Activated CD4-positive, alpha-beta memory T cell treated with anti-CD3 and anti-CD28 coated beads, Interleukin-2, amount 10 ng/mL, durations not matched to agents 7 days and 5 days (primary cell): ENCODE measurements around the gene CYBA. TPM values are rescaled to one million over a fixed set of nuclear protein-coding genes. Genes with fewer than 3 reads are reported as not detected.

ENCODE experiments used
- CTCF ChIA-PET: fragments of 350-600 bp; sonication (Branson Sonifier 250); formaldehyde crosslinking; loops from one replicate; lab custom pipeline; 2021; ENCODE audit warnings: antibody characterized with exemption, inconsistent platforms; lab: Charles Lee
- POLR2A ChIA-PET: fragments of 350-600 bp; sonication (Branson Sonifier 250); formaldehyde crosslinking; loops from one replicate; lab custom pipeline; 2021; ENCODE audit warnings: antibody characterized with exemption; lab: Charles Lee
- DNase-seq: peaks from one replicate; pipeline ENCODE4 v3.0.0-alpha.2; 2020
- H3K27ac Mint-ChIP-seq: one replicate; pipeline ENCODE4 v1.8.0; 2021; ENCODE audit warnings: mild to moderate bottlenecking, mixed read lengths
- H3K27me3 Mint-ChIP-seq: one replicate; pipeline ENCODE4 v1.8.0; 2021; ENCODE audit warnings: mixed read lengths
- H3K36me3 Mint-ChIP-seq: one replicate; pipeline ENCODE4 v1.8.0; 2021; ENCODE audit warnings: low read depth, mixed read lengths
- H3K4me1 Mint-ChIP-seq: one replicate; pipeline ENCODE4 v1.8.0; 2021; ENCODE audit warnings: mixed read lengths
- H3K4me3 Mint-ChIP-seq: one replicate; pipeline ENCODE4 v1.8.0; 2021; ENCODE audit warnings: mild to moderate bottlenecking, mixed read lengths
- H3K9me3 Mint-ChIP-seq: one replicate; pipeline ENCODE4 v1.8.0; 2021; ENCODE audit warnings: mixed read lengths
- total RNA-seq, 2 experiments: library from RNA; stranded (reverse); gene quantifications; one replicate each; pipeline ENCODE4 v1.2.3, GENCODE V29; 2021

The CYBA gene
- total RNA-seq, 2 experiments from 2014 or later, result 580 to 588 TPM

DNA sequence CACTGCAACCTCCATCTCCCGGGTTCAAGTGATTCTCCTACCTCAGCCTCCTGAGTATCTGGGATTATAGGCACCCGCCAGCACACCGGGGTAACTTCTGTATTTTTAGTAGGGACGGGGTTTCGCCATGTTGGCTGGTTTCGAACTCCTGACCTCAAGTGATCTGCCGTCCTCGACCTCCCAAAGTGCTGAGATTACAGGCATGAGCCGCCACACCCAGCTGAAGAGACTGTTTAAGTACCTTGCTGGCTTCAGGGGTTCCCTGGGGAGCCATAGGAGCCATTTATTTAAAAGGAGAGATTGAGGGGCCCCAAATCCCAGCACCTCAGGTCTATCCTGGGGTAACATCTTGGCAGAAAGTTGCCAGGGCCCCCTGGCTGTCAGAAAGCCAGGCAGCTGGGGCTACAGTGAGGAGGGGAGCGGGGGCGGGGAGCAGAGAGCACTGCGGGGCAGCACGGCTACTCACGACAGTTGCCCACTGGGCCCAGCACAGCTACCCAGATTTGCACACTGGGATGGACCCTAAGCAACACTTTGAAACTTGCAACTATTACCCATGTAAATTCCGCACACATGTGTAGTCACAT lies 33.8 kb upstream of the CYBA start:
- peaks cover 52% of the 10 kb centered on the region for H3K4me1 Mint-ChIP-seq
- ChIA-PET POLR2A (interaction anchor here (1.0 to 4.7 kb wide), 5 partner anchors 16 to 96 kb away, joined by 3 to 41 read pairs (median 3); no protein-coding TSS in a partner anchor), CTCF (interaction anchor here (0.6 to 1.9 kb wide), 8 partner anchors 9 to 95 kb away, joined by 3 to 7 read pairs (median 4); no protein-coding TSS in a partner anchor)
- peaks cover 22% of the 10 kb centered on the region for H3K36me3 Mint-ChIP-seq
- H3K27me3 Mint-ChIP-seq, result no peaks in the 10 kb centered on the region
- peak overlapping the region; percentile 76 for H3K4me3 Mint-ChIP-seq
- DNase-seq, result no peak
- H3K27ac Mint-ChIP-seq, result no peak overlapping the region
- no peaks in the 10 kb centered on the region for H3K9me3 Mint-ChIP-seq

DNA sequence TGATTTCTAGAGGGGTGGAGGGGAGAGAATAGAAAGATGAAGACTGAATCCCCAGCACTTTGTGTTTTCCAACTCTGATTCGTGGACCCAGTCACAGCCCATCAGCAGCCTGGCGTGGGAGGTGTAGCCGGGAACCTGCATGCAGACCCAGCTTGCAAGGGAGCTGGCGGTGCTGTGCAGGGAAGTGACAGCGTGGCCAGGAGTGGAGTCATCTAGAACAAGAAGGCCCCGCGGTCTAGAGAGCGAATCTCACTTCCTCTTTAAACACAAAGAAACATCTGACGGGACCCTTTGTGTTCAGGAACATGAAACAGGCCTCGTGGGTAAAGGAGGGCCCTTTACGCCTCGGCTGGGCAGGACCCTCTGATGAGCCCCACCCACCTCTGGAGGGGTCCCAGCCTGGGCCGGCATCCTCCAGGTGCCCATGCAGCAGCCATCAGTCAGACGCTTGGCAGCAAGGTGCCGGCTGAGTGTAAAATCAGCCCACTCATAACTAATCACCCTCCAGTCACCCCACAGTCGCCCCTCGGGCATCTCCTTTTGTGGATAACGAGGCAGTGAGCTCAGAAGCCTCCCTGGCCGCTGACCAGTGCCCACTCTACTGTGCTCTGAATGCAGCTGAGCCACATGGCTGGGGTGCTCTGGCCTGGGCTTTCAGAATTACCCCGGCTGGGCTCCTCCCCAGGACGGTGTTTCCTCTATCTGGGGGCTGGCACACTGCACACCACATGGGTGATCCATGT lies 31.0 kb upstream of the CYBA start:
- peaks cover 29% of the 10 kb centered on the region for H3K36me3 Mint-ChIP-seq
- CTCF ChIA-PET, result interaction anchor here (0.8 to 4.5 kb wide), 4 partner anchors 21 to 111 kb away, joined by 4 to 26 read pairs (median 6); partner anchors contain the start of gene ZC3H18
- no peaks in the 10 kb centered on the region for H3K9me3 Mint-ChIP-seq
- peak; percentile 77 for DNase-seq
- peak overlapping the region; percentile 92 for H3K27ac Mint-ChIP-seq
- no peaks in the 10 kb centered on the region for H3K27me3 Mint-ChIP-seq
- H3K4me1 Mint-ChIP-seq, result peaks cover 41% of the 10 kb centered on the region
- POLR2A ChIA-PET, result interaction anchor here (0.8 to 4.2 kb wide), 6 partner anchors 11 to 124 kb away, joined by 3 to 48 read pairs (median 4); no protein-coding TSS in a partner anchor
- peak overlapping the region; percentile 68 for H3K4me3 Mint-ChIP-seq

DNA sequence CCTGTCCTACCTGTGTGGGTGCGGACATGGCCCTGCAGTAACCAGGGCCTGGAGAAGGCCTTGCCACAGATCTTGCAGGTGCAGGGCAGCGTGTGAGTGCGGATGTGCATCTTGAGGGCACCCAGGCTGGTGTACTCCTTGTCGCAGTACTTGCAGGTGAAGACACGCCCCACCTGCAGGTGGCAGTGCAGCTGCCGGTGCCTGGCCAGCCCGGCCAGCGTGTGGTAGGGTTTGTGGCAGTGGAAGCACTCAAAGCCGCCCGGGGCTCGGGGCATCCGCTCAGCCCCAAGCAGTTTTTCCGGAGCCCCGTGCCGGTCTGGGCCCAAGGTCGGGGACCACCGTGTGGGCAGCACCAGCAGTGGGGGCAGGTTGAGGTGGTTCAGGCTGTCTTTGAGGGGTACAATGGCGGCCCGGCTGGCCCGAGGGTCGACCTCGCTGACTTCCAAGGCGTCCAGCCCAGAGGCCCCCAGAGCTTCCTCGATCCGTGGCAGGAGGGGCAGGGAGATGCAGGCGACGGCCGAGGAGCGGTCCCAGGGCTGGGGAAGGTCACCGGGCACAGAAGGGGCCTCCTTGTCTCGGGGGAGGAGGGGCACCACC lies 30.3 kb upstream of the CYBA start:
- no peaks in the 10 kb centered on the region for H3K27me3 Mint-ChIP-seq
- peak overlapping the region; percentile 92 for H3K27ac Mint-ChIP-seq
- peak overlapping the region; percentile 68 for H3K4me3 Mint-ChIP-seq
- peaks cover 29% of the 10 kb centered on the region for H3K36me3 Mint-ChIP-seq
- POLR2A ChIA-PET, result interaction anchor here (0.8 to 4.2 kb wide), 6 partner anchors 12 to 125 kb away, joined by 3 to 48 read pairs (median 4); no protein-coding TSS in a partner anchor
- no peaks in the 10 kb centered on the region for H3K9me3 Mint-ChIP-seq
- peak; percentile 67 for DNase-seq
- CTCF ChIA-PET, result interaction anchor here (0.8 to 4.5 kb wide), 5 partner anchors 21 to 111 kb away, joined by 4 to 26 read pairs (median 5); partner anchors contain the start of gene ZC3H18
- peaks cover 41% of the 10 kb centered on the region for H3K4me1 Mint-ChIP-seq

DNA sequence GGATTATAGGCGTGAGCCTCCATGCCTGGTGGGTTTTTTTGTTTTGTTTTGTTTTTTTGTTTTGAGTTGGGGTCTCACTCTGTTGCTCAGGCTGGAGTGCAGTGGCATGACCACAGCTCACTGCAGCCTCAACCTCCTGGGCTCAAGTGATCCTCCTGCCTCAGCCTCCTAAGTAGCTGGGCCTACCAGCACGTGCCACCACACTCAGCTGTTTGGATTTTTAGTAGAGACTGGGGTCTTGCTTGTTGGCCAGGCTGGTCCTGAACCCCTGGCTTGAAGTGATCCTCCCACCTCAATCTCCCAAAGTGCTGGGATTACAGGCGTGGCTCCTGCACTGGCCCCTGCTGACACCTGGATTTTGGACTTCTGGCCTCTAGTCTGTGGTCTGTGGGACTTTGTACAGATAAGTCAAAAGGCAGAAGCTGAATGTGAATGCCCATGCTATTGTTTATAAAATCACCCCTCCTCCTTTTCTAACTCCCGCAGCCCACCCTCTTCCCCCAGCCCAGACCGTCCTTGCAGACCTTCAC lies 29.8 kb upstream of the CYBA start:
- peaks cover 41% of the 10 kb centered on the region for H3K4me1 Mint-ChIP-seq
- H3K36me3 Mint-ChIP-seq, result peaks cover 29% of the 10 kb centered on the region
- CTCF ChIA-PET, result interaction anchor here (1.1 to 4.5 kb wide), 5 partner anchors 22 to 120 kb away, joined by 4 to 26 read pairs (median 5); no protein-coding TSS in a partner anchor
- peak overlapping the region; percentile 92 for H3K27ac Mint-ChIP-seq
- DNase-seq, result no peak
- H3K27me3 Mint-ChIP-seq, result no peaks in the 10 kb centered on the region
- no peaks in the 10 kb centered on the region for H3K9me3 Mint-ChIP-seq
- peak overlapping the region; percentile 68 for H3K4me3 Mint-ChIP-seq
- POLR2A ChIA-PET, result interaction anchor here (0.8 to 4.2 kb wide), 5 partner anchors 11 to 125 kb away, joined by 3 to 48 read pairs (median 4); no protein-coding TSS in a partner anchor

DNA sequence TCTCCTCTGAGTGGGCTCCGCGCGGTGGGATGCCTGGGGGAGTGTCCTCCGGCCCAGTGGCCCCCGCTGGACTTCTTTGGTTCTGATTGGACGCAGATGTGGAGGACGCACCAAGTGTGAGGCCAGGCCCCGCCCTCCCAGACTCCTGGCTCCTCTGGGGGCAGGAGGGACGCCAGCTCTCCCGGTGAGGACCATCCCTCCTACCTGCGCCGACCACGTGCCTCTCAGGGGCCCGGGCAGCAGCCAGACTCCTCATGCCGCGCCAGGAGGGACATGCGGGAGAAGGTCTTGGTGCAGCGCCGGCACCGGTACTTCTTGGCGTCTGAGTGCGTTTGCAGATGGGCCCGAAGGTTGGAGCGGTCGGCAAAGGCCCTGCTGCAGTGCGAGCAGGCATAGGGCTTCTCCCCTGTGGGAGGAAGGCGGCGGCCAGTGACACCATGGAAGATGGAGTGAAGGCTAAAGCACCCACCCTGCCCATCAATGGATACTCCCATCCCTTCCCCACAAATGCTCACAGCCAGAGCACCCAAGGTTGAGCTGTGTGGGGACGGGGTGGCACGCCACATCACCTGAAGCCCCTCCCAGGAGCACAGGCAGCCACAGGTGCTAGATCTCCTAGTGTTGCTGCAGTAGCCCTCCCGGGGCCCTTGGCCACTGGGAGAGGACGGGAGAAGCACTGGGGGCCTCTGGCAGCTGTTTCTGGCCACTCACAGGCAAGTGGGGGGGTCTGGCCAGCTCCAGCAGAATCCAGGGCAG lies 27.5 kb upstream of the CYBA start:
- H3K36me3 Mint-ChIP-seq, result peaks cover 24% of the 10 kb centered on the region
- CTCF ChIA-PET, result interaction anchor here (4.5 kb wide), 1 partner anchor 24 kb away, joined by 26 read pairs; no protein-coding TSS in a partner anchor
- DNase-seq, result no peak
- H3K4me3 Mint-ChIP-seq, result no peak overlapping the region
- H3K27ac Mint-ChIP-seq, result no peak overlapping the region
- H3K4me1 Mint-ChIP-seq, result peaks cover 23% of the 10 kb centered on the region
- POLR2A ChIA-PET, result no interaction called here
- no peaks in the 10 kb centered on the region for H3K27me3 Mint-ChIP-seq
- no peaks in the 10 kb centered on the region for H3K9me3 Mint-ChIP-seq

DNA sequence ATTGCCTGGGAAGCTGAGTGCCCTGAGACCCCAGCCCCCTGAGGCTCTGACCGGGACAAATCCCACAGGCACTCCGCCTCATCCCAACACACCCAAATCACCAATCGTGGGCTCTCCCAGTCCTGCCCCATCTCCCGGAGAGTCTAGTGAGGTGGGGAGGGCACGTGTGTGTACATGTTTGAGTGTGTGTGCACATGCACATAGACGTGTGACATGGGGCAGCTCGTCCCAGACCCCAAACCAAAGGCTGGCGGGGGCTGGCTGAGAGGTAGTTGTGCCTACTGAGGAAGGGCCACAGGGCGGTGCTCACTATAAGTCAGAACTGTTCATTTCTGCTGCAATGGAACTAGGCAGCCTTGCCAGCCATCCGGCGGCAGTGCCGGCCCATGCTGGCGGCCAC lies 26.9 kb upstream of the CYBA start:
- POLR2A ChIA-PET, result interaction anchor here (1.5 kb wide), 1 partner anchor 25 kb away, joined by 3 read pairs; no protein-coding TSS in a partner anchor
- CTCF ChIA-PET, result no interaction called here

DNA sequence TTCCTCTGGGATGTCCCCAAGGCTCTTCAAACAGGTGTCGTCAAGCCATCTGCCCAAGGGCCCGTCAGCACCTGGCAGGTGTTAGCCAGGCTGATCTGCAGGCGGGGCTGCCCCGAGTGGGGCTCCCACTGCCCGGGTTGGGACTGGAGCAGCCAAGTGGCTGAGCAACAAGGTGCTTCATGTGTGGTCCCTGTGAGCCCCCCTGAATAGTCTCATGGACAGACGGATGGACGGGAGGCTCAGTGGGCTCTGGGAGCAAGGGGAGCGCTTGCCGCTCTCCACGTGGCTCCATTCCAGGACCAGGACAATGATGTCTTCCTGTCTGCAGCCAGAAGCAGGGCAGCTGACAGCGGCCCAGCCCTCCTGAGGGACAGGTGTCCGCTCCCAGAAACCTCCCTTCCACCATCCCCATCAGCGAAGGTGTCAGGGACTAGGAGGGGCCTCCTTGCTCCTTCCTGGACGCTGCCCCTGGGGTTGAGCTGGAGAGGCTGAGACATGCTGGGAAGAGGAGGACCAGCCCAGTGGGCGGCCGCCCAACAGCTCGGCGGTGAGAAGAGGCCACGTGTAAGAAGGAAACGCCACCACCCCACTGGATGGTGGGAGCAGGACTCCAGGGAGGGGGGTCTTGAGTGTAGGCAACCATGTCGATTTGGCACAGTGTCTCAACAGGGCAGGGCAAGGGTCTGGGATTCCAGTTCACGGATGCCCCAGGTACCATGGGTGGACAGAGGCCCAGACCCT lies 25.8 kb upstream of the CYBA start:
- POLR2A ChIA-PET, result interaction anchor here (1.5 kb wide), 1 partner anchor 26 kb away, joined by 3 read pairs; no protein-coding TSS in a partner anchor
- CTCF ChIA-PET, result no interaction called here
- DNase-seq, result no peak
- peaks cover 18% of the 10 kb centered on the region for H3K36me3 Mint-ChIP-seq
- peaks cover 11% of the 10 kb centered on the region for H3K4me1 Mint-ChIP-seq
- no peaks in the 10 kb centered on the region for H3K27me3 Mint-ChIP-seq
- H3K27ac Mint-ChIP-seq, result no peak overlapping the region
- no peak overlapping the region for H3K4me3 Mint-ChIP-seq
- no peaks in the 10 kb centered on the region for H3K9me3 Mint-ChIP-seq

More for the DNA sequence above, 26.9 kb upstream of the CYBA start:
- H3K9me3 Mint-ChIP-seq, result no peaks in the 10 kb centered on the region
- peaks cover 20% of the 10 kb centered on the region for H3K4me1 Mint-ChIP-seq
- no peak overlapping the region for H3K27ac Mint-ChIP-seq
- no peaks in the 10 kb centered on the region for H3K27me3 Mint-ChIP-seq
- peaks cover 24% of the 10 kb centered on the region for H3K36me3 Mint-ChIP-seq
- no peak overlapping the region for H3K4me3 Mint-ChIP-seq
- DNase-seq, result no peak

DNA sequence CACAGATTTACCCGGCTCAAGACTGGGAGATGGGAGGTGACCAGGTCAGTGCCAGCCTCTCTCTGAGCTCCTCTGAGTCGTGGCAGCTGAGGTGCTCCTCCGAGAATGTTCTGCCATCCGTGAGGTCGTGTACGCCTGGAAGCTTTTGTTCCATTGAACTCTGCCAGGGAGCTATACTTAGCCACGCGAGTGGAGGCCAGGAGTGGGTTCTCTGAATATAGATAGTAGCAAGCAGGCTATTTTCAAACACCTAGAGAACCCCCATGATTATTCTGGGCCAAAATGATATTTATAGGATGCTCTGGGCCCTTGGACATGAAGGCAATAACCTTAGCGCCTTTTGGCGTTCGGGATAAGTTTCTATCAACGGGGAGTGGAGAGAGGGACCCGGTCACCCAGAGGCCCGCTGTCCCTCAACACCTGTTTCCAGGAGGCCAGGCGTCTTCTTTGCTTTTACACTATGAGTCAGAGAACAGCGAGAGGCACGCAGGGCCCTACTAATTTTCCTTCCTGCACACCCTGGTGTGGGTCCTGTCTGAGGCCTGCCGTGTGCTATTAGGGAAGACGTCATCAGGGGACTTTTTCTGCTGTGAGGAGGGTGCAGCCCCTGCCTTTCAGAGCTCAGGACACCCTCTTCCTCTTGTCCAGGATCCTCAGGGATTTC lies 23.0 kb upstream of the CYBA start:
- ChIA-PET POLR2A (interaction anchor here (2.9 kb wide), 1 partner anchor 10 kb away, joined by 11 read pairs; the partner anchor contains the start of gene MVD), CTCF (no interaction called here)
- H3K27me3 Mint-ChIP-seq, result no peaks in the 10 kb centered on the region

DNA sequence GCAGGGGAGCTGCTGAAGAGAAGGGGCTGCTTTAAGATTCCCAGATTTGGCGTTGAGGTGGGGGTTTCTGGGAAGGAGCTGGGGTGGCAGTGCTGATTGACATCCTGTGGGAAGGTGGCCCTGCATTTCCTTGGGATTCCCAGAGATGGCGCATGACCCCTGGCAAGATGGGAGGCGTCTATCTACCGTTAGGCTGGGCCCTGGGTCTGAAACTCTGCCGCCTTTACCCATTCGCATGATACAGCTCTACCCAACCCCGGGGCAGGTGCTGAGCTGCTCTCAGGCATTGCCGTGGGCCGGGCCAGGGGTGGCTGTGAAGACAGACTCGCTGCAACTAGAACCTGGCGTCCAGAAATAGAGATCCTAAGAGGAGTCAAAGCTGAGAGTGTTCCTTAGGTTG lies 21.9 kb upstream of the CYBA start:
- CTCF ChIA-PET, result no interaction called here
- no peak overlapping the region for H3K27ac Mint-ChIP-seq
- H3K4me1 Mint-ChIP-seq, result no peaks in the 10 kb centered on the region
- H3K36me3 Mint-ChIP-seq, result peaks cover 11% of the 10 kb centered on the region
- no peak overlapping the region for H3K4me3 Mint-ChIP-seq
- no peaks in the 10 kb centered on the region for H3K9me3 Mint-ChIP-seq
- no peak for DNase-seq
- no peaks in the 10 kb centered on the region for H3K27me3 Mint-ChIP-seq
- POLR2A ChIA-PET, result interaction anchor here (2.9 kb wide), 1 partner anchor 9 kb away, joined by 11 read pairs; the partner anchor contains the start of gene MVD

More for the DNA sequence above, 23.0 kb upstream of the CYBA start:
- no peak for DNase-seq
- H3K27ac Mint-ChIP-seq, result no peak overlapping the region
- H3K4me3 Mint-ChIP-seq, result no peak overlapping the region
- peaks cover 7% of the 10 kb centered on the region for H3K36me3 Mint-ChIP-seq
- no peaks in the 10 kb centered on the region for H3K9me3 Mint-ChIP-seq
- H3K4me1 Mint-ChIP-seq, result no peaks in the 10 kb centered on the region

DNA sequence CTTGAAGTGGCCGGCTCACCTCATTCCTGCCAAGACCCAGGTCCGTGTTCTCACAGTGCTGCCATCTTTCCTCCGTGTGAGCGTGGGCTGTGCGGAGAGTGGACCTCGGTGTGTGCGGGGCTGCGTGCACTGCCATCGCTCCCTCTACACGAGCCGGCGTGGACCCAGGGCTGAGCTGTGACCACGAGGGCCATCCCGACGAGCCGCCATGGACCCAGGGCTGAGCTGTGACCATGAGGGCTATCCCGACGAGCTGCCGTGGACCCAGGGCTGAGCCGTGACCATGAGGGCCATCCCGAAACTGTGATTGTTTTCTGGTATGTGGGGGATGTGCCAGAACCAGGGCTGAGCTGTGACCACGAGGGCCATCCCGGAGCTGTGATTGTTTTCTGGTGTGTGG lies 21.0 kb upstream of the CYBA start:
- no peak overlapping the region for H3K4me3 Mint-ChIP-seq
- H3K27ac Mint-ChIP-seq, result no peak overlapping the region
- no peaks in the 10 kb centered on the region for H3K27me3 Mint-ChIP-seq
- no peak for DNase-seq
- H3K4me1 Mint-ChIP-seq, result no peaks in the 10 kb centered on the region
- ChIA-PET CTCF (no interaction called here), POLR2A (interaction anchor here (0.9 to 2.9 kb wide), 2 partner anchors 8 to 52 kb away, joined by 3 to 11 read pairs; partner anchors contain the start of gene MVD)
- H3K9me3 Mint-ChIP-seq, result no peaks in the 10 kb centered on the region
- peaks cover 8% of the 10 kb centered on the region for H3K36me3 Mint-ChIP-seq

DNA sequence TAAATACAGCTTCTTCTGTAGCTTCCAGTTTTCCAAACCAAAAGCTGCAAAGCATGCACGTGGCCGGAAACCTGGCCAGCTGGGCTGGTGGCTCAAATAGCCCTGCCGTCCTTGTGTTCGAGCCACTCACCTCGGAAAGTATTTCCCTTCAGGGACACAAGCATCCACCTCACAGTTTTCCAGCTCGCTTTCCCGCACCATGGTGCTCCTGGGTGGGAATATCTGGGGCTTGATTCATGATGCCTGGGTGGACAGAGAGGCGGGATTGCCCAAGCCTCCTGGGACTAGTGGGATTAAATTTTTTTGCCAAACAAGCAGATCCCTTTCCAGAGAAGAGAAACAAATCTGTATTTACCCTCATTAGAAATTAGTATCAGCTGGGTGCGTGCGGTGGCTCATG lies 19.1 kb upstream of the CYBA start:
- DNase-seq, result no peak
- Mint-ChIP-seq H3K27me3 (no peaks in the 10 kb centered on the region), H3K27ac (no peak overlapping the region), H3K36me3 (peaks cover 11% of the 10 kb centered on the region), H3K9me3 (no peaks in the 10 kb centered on the region), H3K4me3 (no peak overlapping the region), H3K4me1 (peaks cover 2% of the 10 kb centered on the region)
- POLR2A ChIA-PET, result interaction anchor here (1.2 kb wide), 1 partner anchor 11 kb away, joined by 3 read pairs; no protein-coding TSS in a partner anchor
- CTCF ChIA-PET, result no interaction called here
